ENCODE results near the gene EPHX1. TPM values are rescaled to one million over a fixed set of nuclear protein-coding genes. Genes with fewer than 3 reads are reported as not detected.

EPHX1 gene
- total RNA-seq, 4 donors from 2014 or later, result 89.0 to 177 (median 156) TPM

GRCh38 chr1:225888898-225889601, 79.1 kb downstream of the EPHX1 start, which contains the start of gene LEFTY1:
Gene LEFTY1 (minus strand): TSS chr1:225889146. CDS start chr1:225889066, 80 bp downstream.
- no peak for TF ChIP-seq CTCF (IDR thresholded peaks at IDR 0.05)
- no peak for ATAC-seq (ENCODE audit: low FRiP score)

GRCh38 chr1:225889743-225890142, 79.8 kb downstream of the EPHX1 start:
- no peak for ATAC-seq (ENCODE audit: low FRiP score)

More at GRCh38 chr1:225888898-225889601, 79.1 kb downstream of the EPHX1 start, which contains the start of gene LEFTY1:
- no peak for DNase-seq (ENCODE audit: low spot score)

DNA sequence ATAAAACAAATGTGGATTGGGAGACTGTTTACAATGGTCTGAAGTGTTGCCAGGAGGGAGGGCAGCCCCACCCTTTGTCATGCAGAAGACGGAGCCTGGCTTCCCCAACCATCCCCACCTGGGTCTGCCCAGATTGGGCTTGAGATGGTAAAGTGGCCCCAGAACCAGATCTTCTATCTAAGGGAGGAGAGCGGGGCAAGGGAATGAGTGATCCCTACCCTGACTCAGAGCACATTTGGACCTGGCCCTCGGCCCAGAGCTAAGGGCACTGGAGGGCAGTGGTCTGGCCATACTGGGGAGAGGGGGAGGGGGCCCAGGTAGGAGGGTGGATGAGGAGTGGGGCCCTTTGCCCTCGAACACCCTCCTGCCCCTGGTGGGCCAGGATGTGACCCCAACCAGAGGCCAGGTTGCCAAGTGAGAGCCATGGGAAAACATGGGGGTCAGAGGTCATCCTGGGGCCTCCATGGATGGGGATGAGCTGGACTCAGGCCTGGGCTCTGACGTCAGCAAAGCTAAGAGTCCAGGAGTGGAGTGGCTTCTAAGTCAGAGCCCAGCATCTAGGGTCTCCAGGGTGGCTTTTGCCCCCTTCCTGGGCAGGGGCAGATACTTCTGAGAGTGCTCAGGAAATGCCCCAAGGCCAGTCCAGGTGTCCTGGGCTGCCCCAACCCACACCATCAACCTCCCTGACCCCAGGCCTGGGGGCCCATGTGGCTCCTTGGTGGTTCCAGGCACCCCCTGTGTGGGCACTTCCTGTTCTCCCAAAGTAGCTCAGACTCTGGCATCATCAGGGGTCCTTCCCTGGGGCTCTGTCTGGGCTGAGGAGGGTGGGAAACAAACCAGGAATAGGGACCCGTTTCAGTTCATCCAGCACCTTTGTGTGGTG, 80.7 kb downstream of the EPHX1 start:
- no peak for TF ChIP-seq CTCF (IDR thresholded peaks at IDR 0.05)
- no peak for ATAC-seq (ENCODE audit: low FRiP score)
- no peak for DNase-seq (ENCODE audit: low spot score)

More at GRCh38 chr1:225889743-225890142, 79.8 kb downstream of the EPHX1 start:
- no peak for TF ChIP-seq CTCF (IDR thresholded peaks at IDR 0.05)
- no peak for DNase-seq (ENCODE audit: low spot score)

DNA sequence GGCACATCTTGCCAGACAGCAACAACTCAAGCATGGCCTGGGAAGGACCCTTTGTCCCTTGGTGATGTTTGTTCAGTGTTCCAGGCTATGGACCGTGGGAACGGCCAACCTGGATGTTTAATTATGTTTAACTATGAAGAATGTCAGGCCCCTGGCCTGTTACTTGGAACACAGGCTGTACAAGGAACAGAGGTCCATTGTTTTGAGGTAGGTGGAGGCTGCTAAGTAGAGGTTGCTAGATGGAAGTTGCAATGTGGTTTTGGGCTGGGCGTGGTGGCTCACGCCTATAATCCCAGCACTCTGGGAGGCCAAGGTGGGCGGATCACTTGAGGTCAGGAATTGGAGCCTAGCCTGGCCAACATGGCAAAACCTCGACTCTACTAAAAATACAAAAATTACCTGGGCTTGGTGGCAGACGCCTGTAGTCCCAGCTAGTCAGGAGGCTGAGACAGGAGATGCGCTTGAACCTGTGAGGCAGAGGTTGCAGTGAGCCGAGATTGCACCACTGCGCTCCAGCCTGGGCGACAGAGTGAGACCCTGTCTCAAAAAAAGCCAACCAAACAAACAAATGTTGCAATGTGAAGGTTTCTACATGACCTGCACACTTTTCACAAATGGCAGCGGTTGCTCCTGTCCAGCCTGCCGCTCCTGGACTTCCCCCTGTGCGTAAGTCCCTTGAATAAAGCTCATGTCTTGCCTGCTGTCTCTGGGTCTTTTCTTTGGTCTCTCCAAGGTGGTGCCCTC, 81.5 kb downstream of the EPHX1 start:
- ATAC-seq (ENCODE audit: low FRiP score) (no peak), DNase-seq (ENCODE audit: low spot score) (no peak)
- no peak for TF ChIP-seq CTCF (IDR thresholded peaks at IDR 0.05)

- DNase-seq (ENCODE audit: low spot score) (no peak), ATAC-seq (ENCODE audit: low FRiP score) (no peak)
- TF ChIP-seq CTCF (IDR thresholded peaks at IDR 0.05), result no peak
Observed at GRCh38 chr1:225892307-225892706, 82.4 kb downstream of the EPHX1 start.

Other genes starting within 250 kb of the EPHX1 start
- gene ENAH, start 157.0 kb upstream of the EPHX1 start, total RNA-seq, result 10 to 100 TPM; 18.7 to 60.7 (median 30.5) TPM
- 100 to 1,000 TPM; 111 to 172 (median 141) TPM for gene SRP9, start 32.3 kb upstream of the EPHX1 start, total RNA-seq
- 10 to 100 TPM; 27.6 to 93.3 (median 41.5) TPM for gene TMEM63A, start 72.3 kb downstream of the EPHX1 start, total RNA-seq
- under 1 TPM in 1 of 4 donors, not detected in 3; 0.44 TPM for gene LEFTY1, start 79.0 kb downstream of the EPHX1 start, total RNA-seq
- 10 to 100 TPM; 33.5 to 52.6 (median 45.6) TPM for gene PYCR2, start 114.1 kb downstream of the EPHX1 start, total RNA-seq
- gene LEFTY2, start 131.1 kb downstream of the EPHX1 start, total RNA-seq, result 1 to 10 TPM in 1 of 4 donors, under 1 TPM in 2, not detected in 1; 0.36 to 4.5 (median 0.63) TPM
- gene SDE2, start 189.2 kb downstream of the EPHX1 start, total RNA-seq, result 10 to 100 TPM; 18.0 to 42.3 (median 21.5) TPM